ENCODE data around the gene STARD3. TPM values are rescaled to one million over a fixed set of nuclear protein-coding genes. Genes with fewer than 3 reads are reported as not detected.

The STARD3 gene
- total and polyA plus RNA-seq, 2 of the 13 experiments (the other 11 are each of a cell fraction or from before 2014, with no cell fraction given): 34.6 to 100 TPM

GRCh38 chr17:39667262-39667944 is 30.5 kb downstream of the STARD3 start:
- intact Hi-C loops (cut with micrococcal nuclease; ENCODE audit: unreplicated experiment) (no loop called here), in situ Hi-C loops (cut with HindIII; ENCODE audit: extremely low pct_ligation_motif_present, low pct_unique_long_range_greater_than_20kb) (no loop called here)
- Histone ChIP-seq H3K27me3 (ENCODE audit: control insufficient read depth in 1 of 2, insufficient read depth in 2 of 2, low read length in 2 of 2) (peaks cover 11 to 51% of the 10 kb centered on the region in 2 experiments), H3K4me3 (replicated peaks in 1 of 3; ENCODE audit: insufficient read depth in 1 of 3, low read depth in 2 of 3, low read length in 3 of 3) (peak overlapping the region; percentile 24 to 66 (median 46); a peak in 4 of 6 replicates), H3K9ac (ENCODE audit: insufficient read depth, low read depth, low read length) (no peak overlapping the region), H3K27ac (ENCODE audit: extremely low read length, insufficient read depth, low read length) (no peak overlapping the region), H3K9me3 (ENCODE audit: low read length) (no peaks in the 10 kb centered on the region), H3K4me1 (ENCODE audit: insufficient read depth, low read length) (peaks cover 75% of the 10 kb centered on the region), H3K79me2 (ENCODE audit: insufficient read depth, low read length) (no peaks in the 10 kb centered on the region), H3K36me3 (replicated peaks in 1 of 2; ENCODE audit: control insufficient read depth in 1 of 2, insufficient read depth in 2 of 2, low read length in 2 of 2) (no peaks in the 10 kb centered on the region; a peak in 1 of 5 replicates), H3K4me2 (ENCODE audit: low read depth, low read length) (peak overlapping the region; percentile 81), H2AFZ (ENCODE audit: low read length) (no peak overlapping the region), H4K20me1 (ENCODE audit: insufficient read depth, low read length) (no peaks in the 10 kb centered on the region)
- BruUV-seq (replicated peaks): no TSS peak
- POLR2A ChIA-PET: interaction anchor here (1.4 to 4.1 kb wide), 6 partner anchors 8 to 63 kb away, joined by 4 to 25 read pairs (median 7); partner anchors contain the start of gene MIEN1
- ATAC-seq (peak; percentile 14), DNase-seq (ENCODE audit: low spot score) (no peak), FAIRE-seq (no peak)
- CTCF ChIA-PET (ENCODE audit: low intra/inter-chr PET ratio, low total read pairs): interaction anchor here (1.0 to 8.5 kb wide), 5 partner anchors 14 to 87 kb away, joined by 3 to 136 read pairs (median 5); partner anchors contain the start of gene MIEN1
- 15% methylated on average over 17 of the region's 49 CpGs for WGBS (ENCODE audit: low lambda C conversion rate)
- TF ChIP-seq KDM2A (CRISPR knock-in tag; IDR thresholded peaks at IDR 0.05; ENCODE audit: borderline replicate concordance, low read depth) (0 out of 2 replicates have a peak, but pooled peaks have one; percentile 11), ZFP36L1 (CRISPR knock-in tag; IDR thresholded peaks at IDR 0.05) (no peak), IKZF1 (IDR thresholded peaks at IDR 0.05) (no peak), USF2 (IDR thresholded peaks at IDR 0.05; ENCODE audit: low read depth, low read length) (no peak), USF2 (CRISPR knock-in tag; IDR thresholded peaks at IDR 0.05; ENCODE audit: borderline replicate concordance) (no peak), PAX8 (CRISPR knock-in tag; IDR thresholded peaks at IDR 0.05; ENCODE audit: borderline replicate concordance) (no peak), HES4 (CRISPR knock-in tag; IDR thresholded peaks at IDR 0.05; ENCODE audit: borderline replicate concordance) (0 out of 2 replicates have a peak, but pooled peaks have one; percentile 26), IRF1 (CRISPR knock-in tag; IDR thresholded peaks at IDR 0.05; ENCODE audit: low read depth) (no peak), SALL1 (CRISPR knock-in tag; IDR thresholded peaks at IDR 0.05) (no peak), PATZ1 (CRISPR knock-in tag; IDR thresholded peaks at IDR 0.05) (0 out of 2 replicates have a peak, but pooled peaks have one; percentile 28), DRAP1 (CRISPR knock-in tag; IDR thresholded peaks at IDR 0.05) (no peak), ZNF724P (CRISPR knock-in tag; IDR thresholded peaks at IDR 0.05; ENCODE audit: borderline replicate concordance) (no peak), HNRNPK (IDR thresholded peaks at IDR 0.05; ENCODE audit: low read depth, low read length, poor library complexity, severe bottlenecking) (peak; percentile 47), EZH2 (conservative IDR thresholded peaks at IDR 0.05; ENCODE audit: low read depth, low read length) (peak; percentile 90), GPN1 (CRISPR knock-in tag; IDR thresholded peaks at IDR 0.05; ENCODE audit: borderline replicate concordance) (0 out of 2 replicates have a peak, but pooled peaks have one; percentile 14), RBM39 (IDR thresholded peaks at IDR 0.05; ENCODE audit: low read depth, low read length, poor library complexity, severe bottlenecking) (peak; percentile 18), ZNF160 (CRISPR knock-in tag; IDR thresholded peaks at IDR 0.05) (0 out of 2 replicates have a peak, but pooled peaks have one; percentile 12)

Data from HepG2 (cell line).